HG03439 (cell line): Measurements from ENCODE around the gene RAVER1.
"Not testable (repeated sequence)": the region's sequence is repeated elsewhere in the genome, so short reads cannot be mapped to it uniquely, and the experiment has no call there.

ENCODE experiments used
- ATAC-seq: cut with Tn5 transposase; IDR thresholded peaks from one replicate; pipeline ENCODE4 v1.9.1; 2021; ENCODE audit warnings: mild to moderate bottlenecking, moderate library complexity; ENCODE audit not compliant: unreplicated experiment

The RAVER1 gene

GRCh38 chr19:10292206-10292788, 41.0 kb downstream of the RAVER1 start:
- ATAC-seq = no peak

DNA sequence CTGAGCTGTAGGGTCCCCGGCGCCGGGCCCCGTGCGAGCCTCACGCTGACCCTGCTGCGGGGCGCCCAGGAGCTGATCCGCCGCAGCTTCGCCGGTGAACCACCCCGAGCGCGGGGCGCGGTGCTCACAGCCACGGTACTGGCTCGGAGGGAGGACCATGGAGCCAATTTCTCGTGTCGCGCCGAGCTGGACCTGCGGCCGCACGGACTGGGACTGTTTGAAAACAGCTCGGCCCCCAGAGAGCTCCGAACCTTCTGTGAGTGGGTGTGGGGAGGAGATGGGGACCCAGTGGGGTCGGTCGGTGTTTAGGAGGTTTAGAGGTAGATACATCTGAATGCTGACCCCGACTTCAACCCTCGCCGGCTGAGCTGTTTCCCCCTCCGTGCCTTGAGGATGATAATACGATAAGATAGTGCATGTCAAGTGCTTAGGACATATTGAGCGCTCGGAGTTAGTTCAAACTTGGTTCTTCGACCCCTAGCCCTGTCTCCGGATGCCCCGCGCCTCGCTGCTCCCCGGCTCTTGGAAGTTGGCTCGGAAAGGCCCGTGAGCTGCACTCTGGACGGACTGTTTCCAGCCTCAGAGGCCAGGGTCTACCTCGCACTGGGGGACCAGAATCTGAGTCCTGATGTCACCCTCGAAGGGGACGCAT, 41.6 kb downstream of the RAVER1 start:
- ATAC-seq = no peak

DNA sequence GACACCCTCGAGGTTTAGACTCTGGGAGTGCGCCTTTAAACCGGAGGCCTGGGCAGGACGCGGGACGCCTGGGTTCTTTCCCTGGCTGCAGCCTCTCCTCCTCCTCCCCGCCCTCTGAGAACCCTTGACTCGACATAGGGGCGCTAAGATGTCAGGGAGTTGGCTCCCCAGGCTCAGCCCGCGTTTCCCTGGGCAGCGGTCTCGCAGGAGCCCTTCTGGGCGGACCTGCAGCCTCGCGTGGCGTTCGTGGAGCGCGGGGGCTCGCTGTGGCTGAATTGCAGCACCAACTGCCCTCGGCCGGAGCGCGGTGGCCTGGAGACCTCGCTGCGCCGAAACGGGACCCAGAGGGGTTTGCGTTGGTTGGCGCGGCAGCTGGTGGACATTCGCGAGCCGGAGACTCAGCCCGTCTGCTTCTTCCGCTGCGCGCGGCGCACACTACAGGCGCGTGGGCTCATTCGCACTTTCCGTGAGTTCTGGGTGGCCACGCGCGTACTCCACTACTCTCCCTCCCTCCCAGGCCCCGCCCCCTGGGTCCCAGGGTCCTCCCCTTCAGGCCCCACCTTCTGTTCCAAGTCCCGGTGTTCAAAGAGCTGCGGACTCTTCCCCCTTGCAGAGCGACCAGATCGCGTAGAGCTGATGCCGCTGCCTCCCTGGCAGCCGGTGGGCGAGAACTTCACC, 42.3 kb downstream of the RAVER1 start:
- ATAC-seq = no peak

- no peak for ATAC-seq
These were observed 42.9 kb downstream of the RAVER1 start for GRCh38 chr19:10290357-10290875.

DNA sequence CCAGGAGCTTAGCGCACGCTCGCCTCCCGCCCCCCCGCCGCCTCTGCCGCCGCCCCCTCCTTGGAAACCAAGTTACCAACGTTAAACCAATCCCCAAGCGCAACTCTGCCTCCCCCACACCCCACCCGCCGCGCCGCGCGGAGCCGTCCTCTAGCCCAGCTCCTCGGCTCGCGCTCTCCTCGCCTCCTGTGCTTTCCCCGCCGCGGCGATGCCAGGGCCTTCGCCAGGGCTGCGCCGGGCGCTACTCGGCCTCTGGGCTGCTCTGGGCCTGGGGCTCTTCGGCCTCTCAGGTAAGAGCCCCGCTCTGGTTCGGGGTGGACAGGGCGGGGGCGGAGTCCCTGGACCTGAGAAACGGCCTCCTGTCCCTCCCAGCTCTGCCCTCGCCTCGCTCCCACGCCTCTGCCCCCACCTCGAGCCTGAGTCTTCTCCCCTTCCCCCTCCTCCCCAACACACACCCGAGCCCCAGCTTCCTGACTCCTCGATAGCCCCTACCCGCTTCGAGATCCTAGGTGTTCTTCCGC, 43.4 kb downstream of the RAVER1 start, which contains the start of gene ICAM5:
TSS of gene ICAM5 (plus strand) at position 117 of the 521 bp plus-strand sequence. CDS start at position 209, 92 bp downstream.
- ATAC-seq = no peak

DNA sequence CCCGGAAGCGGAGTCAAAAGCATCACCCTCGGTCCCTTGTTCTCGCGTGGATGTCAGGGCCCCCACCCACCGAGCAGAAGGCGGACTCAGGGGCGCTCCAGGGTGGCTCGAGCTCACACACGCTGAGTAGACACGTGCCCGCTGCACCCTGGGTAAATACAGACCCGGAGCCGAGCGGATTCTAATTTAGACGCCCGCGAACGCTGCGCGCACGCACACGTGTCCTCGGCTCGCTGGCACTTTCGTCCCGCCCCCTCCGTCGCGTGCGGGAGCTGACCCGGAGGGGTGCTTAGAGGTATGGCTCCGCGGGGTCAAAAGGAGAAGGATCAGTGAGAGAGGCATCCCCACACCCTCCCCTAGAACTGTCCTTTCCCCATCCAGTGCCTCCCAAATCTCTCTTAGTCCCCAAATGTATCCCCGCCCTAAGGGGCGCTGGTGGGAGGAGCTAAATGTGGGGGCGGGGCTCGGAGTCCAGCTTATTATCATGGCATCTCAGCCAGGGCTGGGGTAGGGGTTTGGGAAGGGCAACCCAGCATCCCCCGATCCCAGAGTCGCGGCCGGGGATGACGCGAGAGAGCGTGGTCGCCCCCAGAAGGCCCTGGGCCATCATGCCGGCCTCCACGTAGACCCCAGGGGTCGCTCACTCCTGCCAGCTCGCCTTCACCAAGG, 44.0 kb downstream of the RAVER1 start:
- no peak for ATAC-seq

DNA sequence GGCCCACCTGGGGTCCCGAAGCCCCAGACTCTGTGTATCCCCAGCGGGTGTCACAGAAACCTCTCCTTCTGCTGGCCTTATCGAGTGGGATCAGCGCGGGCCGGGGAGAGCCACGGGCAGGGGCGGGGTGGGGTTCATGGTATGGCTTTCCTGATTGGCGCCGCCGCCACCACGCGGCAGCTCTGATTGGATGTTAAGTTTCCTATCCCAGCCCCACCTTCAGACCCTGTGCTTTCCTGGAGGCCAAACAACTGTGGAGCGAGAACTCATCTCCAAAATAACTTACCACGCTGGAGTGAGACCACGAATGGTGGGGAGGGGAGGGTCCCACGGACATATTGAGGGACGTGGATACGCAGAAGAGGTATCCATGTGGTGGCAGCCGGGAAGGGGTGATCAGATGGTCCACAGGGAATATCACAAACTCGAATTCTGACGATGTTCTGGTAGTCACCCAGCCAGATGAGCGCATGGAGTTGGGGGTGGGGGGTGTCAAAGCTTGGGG, 44.6 kb downstream of the RAVER1 start:
- no peak for ATAC-seq

DNA sequence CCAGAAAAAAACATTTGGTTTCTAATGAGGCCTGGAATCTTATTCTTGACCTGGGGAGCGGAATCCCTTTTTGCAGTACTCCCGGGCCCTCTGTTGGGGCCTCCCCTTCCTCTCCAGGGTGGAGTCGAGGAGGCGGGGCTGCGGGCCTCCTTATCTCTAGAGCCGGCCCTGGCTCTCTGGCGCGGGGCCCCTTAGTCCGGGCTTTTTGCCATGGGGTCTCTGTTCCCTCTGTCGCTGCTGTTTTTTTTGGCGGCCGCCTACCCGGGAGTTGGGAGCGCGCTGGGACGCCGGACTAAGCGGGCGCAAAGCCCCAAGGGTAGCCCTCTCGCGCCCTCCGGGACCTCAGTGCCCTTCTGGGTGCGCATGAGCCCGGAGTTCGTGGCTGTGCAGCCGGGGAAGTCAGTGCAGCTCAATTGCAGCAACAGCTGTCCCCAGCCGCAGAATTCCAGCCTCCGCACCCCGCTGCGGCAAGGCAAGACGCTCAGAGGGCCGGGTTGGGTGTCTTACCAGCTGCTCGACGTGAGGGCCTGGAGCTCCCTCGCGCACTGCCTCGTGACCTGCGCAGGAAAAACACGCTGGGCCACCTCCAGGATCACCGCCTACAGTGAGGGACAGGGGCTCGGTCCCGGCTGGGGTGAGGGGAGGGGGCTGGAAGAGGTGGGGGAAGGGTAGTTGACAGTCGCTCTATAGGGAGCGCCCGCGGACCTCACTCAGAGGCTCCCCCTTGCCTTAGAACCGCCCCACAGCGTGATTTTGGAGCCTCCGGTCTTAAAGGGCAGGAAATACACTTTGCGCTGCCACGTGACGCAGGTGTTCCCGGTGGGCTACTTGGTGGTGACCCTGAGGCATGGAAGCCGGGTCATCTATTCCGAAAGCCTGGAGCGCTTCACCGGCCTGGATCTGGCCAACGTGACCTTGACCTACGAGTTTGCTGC, 46.3 kb downstream of the RAVER1 start, which contains the start of gene ICAM4:
TSS of gene ICAM4 (plus strand) at position 153 of the 935 bp plus-strand sequence. CDS start at position 211, 58 bp downstream.
- no peak for ATAC-seq

- no peak for ATAC-seq
These were observed 47.9 kb downstream of the RAVER1 start for GRCh38 chr19:10285393-10285792.

DNA sequence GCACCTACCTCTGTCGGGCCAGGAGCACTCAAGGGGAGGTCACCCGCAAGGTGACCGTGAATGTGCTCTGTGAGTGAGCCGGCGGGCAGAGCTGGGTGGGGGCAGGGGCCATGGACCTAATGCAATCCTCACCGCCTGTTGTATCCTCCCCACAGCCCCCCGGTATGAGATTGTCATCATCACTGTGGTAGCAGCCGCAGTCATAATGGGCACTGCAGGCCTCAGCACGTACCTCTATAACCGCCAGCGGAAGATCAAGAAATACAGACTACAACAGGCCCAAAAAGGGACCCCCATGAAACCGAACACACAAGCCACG, 48.4 kb downstream of the RAVER1 start:
- no peak for ATAC-seq

- no peak for ATAC-seq
These were observed 49.0 kb downstream of the RAVER1 start for GRCh38 chr19:10284065-10284959.

DNA sequence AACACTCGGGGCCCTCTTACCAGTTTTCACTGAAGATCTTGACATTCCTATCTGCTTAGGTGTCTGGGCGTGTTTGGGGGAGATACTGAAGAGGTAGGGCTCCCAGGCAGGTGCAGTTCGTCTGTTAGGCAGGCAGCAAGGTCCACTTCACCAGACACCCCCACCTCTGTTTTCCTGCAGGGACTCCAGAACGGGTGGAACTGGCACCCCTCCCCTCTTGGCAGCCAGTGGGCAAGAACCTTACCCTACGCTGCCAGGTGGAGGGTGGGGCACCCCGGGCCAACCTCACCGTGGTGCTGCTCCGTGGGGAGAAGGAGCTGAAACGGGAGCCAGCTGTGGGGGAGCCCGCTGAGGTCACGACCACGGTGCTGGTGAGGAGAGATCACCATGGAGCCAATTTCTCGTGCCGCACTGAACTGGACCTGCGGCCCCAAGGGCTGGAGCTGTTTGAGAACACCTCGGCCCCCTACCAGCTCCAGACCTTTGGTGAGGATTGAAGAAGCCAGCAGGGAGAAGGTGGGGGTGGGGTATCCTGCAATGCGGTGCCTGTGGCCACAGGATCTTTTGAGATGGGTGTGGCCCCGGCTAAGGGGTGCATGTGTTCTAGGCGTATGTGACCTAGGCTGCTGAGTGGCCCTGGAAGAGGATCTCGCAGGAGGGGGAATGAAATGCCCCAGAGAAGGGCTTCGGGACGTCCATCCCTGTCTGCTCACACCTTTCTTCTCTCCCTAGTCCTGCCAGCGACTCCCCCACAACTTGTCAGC, 49.8 kb downstream of the RAVER1 start:
- ATAC-seq = no peak

GRCh38 chr19:10282043-10282442, 51.3 kb downstream of the RAVER1 start:
- ATAC-seq = not testable (repeated sequence)

DNA sequence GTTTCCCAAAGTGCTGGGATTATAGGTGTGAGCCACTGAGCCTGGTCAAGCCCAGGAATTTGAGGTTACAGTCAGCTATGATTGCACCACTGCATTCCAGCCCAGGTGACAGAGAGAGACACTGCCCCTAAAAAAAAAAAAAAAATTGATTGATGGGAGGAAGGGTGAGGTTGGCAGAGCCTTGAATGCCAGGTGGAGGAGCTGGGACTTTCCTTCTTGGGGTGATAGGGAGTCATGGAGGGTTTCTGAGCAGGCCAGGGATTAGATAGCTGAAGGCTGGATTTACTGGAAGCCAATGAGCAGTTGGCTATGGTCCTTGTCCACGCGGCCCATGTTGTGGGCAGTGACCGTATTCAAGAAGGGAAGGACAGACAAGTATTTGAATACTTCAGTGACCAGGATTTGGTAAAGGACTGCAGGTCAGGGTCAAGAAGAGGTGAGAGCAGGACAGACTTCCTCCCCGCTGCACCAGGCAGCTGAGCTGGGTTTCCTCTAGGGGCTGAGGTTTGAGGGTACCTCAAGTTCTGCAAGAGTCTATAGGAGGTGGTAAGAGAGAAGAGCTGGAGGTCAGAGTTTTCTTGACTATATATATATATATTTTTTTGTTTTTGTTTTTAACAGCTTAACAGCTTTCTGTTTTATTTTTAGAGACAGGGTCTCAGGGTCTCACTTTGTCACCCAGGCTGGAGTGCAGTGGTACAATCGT, 53.4 kb downstream of the RAVER1 start:
- no peak for ATAC-seq

DNA sequence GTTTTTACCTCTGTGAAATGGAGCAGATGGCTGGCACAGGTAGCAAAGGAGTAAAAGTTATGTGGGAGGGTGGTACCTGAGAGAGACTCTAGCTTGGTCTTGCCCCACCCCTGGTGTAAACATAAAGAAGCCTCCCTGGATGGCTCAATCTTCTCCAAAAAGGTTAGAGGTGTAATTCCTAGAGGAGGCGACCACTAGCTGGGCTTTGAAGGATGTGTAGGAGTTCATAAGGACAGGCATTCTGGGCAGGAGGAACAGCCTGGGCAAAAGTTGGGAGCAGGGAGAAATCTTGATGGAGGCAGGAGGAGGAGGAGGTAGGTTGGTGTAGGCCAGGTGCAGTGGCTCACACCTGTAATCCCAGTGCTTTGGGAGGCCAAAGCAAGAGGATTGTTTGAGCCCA, 54.4 kb downstream of the RAVER1 start:
- ATAC-seq = no peak

DNA sequence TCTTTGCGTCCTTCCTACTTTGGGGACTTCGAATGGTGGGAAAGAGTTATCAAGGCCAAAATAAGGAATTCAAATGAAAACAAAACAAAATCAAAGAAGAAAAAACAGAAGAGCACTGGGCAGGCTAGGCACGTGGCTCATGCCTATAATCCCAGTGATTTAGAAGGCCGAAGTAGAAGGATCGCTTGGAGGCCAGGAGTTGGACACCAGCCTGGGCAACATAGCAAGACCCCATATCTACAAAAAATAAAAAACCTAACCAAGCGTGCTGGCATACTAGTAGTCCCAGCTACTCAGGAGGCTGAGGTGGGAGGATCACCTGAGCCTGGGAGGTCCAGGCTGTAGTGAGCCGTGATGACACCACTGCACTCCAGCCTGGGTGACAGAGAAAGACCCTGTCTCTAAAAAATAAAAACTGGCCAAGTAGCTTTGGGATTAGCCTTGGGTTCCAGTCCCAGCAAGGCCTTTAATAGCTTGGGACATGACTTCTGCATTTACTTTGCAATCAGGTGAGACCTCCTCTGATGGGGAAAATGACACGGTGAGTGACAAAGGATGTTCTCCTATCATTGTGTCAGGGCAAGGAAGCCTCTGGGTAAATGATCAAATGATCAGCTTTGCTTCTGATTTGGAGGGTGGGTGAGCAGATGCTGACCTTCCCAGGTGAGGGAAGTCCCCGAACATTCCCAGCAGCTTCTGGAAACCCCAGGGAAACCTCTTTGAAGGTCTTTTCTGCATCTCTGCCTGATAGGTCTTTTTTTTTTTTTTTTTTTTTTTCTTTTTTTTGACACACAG, 55.3 kb downstream of the RAVER1 start:
- ATAC-seq = no peak

DNA sequence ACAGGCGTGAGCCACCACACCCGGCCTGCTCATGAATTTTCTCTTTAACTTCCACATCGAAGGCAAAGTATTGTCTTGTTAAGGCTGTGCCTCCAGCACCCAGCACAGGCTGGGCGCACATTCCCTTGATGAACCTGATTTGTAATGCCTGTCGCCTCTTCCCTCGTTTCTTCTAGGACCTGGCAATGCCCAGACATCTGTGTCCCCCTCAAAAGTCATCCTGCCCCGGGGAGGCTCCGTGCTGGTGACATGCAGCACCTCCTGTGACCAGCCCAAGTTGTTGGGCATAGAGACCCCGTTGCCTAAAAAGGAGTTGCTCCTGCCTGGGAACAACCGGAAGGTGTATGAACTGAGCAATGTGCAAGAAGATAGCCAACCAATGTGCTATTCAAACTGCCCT, 58.7 kb downstream of the RAVER1 start:
- no peak for ATAC-seq
